Measurements from ENCODE around the gene MYOM3. TPM values are rescaled to one million over a fixed set of nuclear protein-coding genes. Genes with fewer than 3 reads are reported as not detected.

The MYOM3 gene
- total RNA-seq, 2 donors from 2014 or later: not detected

DNA sequence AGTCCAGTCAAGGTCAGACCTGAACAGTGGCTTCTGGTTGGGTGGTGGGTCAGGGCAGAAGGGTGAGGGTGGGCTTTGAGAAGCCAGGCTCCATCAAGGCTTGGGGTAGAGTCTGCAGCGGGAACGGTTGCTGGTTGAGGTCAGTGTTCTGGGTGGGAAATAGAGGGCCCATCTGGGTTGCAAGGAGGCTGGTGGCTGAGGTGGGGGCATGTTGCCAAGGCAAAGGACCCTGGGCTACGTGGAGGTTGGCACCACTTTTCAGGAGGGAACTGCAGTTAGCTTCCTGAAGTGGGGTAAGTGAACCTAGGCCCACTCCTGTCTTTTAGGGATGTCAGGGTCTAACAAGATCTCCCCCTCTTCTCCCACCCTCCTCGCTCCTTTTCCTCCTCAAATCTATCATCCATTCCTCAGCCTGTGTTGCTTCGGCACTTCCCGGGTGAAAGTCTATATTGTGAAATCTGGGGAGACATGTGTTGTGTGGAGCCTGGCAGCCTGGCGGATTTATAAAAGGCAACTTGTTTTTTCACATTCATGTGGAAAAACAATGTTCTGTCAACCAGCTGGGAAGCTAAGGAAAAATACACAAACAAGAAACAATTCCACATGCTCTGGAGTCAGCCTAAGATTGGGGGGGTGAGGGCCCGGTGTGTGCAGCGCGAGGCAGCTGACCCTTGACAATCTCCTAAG, 29.5 kb upstream of the MYOM3 start:
- H3K36me3 Mint-ChIP-seq: no peaks in the 10 kb centered on the region
- no peaks in the 10 kb centered on the region for H3K9me3 Mint-ChIP-seq
- DNase-seq (ENCODE audit: low spot score in 2 of 2) (no peak), ATAC-seq (no peak)
- no peak overlapping the region for H3K27ac Mint-ChIP-seq

GRCh38 chr1:24140741-24141181, 28.8 kb upstream of the MYOM3 start:
- ATAC-seq (no peak), DNase-seq (ENCODE audit: low spot score in 2 of 2) (no peak)
- H3K9me3 Mint-ChIP-seq: no peaks in the 10 kb centered on the region
- no peak overlapping the region for H3K27ac Mint-ChIP-seq
- H3K36me3 Mint-ChIP-seq: no peaks in the 10 kb centered on the region

GRCh38 chr1:24139841-24140425, 28.0 kb upstream of the MYOM3 start:
- Mint-ChIP-seq H3K27ac (no peak overlapping the region), H3K36me3 (no peaks in the 10 kb centered on the region), H3K9me3 (no peaks in the 10 kb centered on the region)
- DNase-seq (ENCODE audit: low spot score in 2 of 2): no peak
- ATAC-seq: no peak

GRCh38 chr1:24139222-24139489, 27.2 kb upstream of the MYOM3 start:
- no peaks in the 10 kb centered on the region for H3K36me3 Mint-ChIP-seq
- ATAC-seq (no peak), DNase-seq (ENCODE audit: low spot score in 2 of 2) (no peak)
- H3K27ac Mint-ChIP-seq: no peak overlapping the region
- no peaks in the 10 kb centered on the region for H3K9me3 Mint-ChIP-seq

DNA sequence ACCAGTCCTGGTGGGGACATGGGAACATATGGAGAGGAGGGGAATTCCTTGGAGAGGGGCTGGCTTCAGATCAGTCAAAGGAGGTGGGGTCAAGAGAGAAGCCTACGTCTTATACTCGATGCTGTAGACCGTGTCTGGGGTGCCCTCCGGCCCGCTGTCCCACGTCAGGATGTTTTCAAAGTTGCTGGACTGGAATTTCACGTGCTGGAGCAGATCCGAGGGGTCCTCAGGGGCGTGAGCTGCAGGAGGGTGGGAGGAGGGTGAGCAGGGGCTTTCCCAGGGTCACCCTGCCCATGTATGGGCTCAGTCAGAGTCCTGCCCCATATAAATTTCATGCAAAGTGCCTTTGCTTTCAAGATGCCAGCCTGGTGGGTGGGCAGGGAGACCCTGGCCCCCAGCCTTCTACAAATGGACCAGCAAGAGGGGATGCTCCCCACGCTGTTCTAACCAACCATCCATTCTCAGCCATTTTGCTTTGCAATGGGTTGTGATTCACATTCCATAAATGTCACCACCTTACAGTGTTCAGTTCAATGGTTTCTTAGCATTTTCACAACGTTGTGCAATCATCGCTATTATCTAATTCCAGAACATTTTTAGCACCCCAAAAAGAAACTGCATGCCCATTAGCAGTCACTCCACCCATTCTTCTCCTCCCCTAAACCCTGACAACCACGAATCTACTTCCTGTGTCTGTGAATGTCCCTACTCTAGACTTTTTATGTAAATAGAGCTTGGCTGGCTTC, 26.7 kb upstream of the MYOM3 start:
- ATAC-seq (no peak), DNase-seq (ENCODE audit: low spot score in 2 of 2) (no peak)
- no peaks in the 10 kb centered on the region for H3K36me3 Mint-ChIP-seq
- no peak overlapping the region for H3K27ac Mint-ChIP-seq
- H3K9me3 Mint-ChIP-seq: no peaks in the 10 kb centered on the region

- Mint-ChIP-seq H3K27ac (no peak overlapping the region), H3K9me3 (no peaks in the 10 kb centered on the region), H3K36me3 (no peaks in the 10 kb centered on the region)
- DNase-seq (ENCODE audit: low spot score in 2 of 2) (no peak), ATAC-seq (no peak)
These were observed 25.1 kb upstream of the MYOM3 start for GRCh38 chr1:24136956-24137539.

- DNase-seq (ENCODE audit: low spot score in 2 of 2): no peak
- ATAC-seq: no peak
- Mint-ChIP-seq H3K27ac (no peak overlapping the region), H3K36me3 (no peaks in the 10 kb centered on the region), H3K9me3 (no peaks in the 10 kb centered on the region)
These were observed 22.4 kb upstream of the MYOM3 start for GRCh38 chr1:24134376-24134775.

- peaks cover 0 to 5% of the 10 kb centered on the region in 2 donors for H3K9me3 Mint-ChIP-seq
- no peaks in the 10 kb centered on the region for H3K36me3 Mint-ChIP-seq
- no peak overlapping the region for H3K27ac Mint-ChIP-seq
- DNase-seq (ENCODE audit: low spot score in 2 of 2) (no peak), ATAC-seq (no peak)
These were observed 21.9 kb upstream of the MYOM3 start for GRCh38 chr1:24133819-24134218.

DNA sequence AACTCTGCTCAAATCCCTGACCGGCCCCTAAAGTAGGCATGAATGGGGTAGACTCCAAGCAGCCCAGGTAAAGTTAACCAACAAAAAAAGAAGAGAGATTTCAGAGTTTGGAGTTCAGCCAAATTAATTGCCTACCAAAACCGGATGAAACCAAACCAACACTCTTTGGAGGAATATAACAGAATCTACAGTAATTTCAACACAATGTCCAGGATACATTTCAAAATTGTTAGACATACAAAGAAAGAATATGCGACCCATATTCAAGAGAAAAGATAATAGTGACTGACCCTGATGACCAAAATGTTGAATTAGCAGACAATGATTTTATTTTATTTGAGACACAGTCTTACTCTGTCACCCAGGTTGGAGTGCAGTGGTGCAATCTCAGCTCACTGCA, 18.4 kb upstream of the MYOM3 start:
- no peak overlapping the region for H3K27ac Mint-ChIP-seq
- H3K9me3 Mint-ChIP-seq: peaks cover 0 to 8% of the 10 kb centered on the region in 2 donors
- ATAC-seq (no peak), DNase-seq (ENCODE audit: low spot score in 2 of 2) (no peak)
- no peaks in the 10 kb centered on the region for H3K36me3 Mint-ChIP-seq

GRCh38 chr1:24127801-24128363, 15.9 kb upstream of the MYOM3 start:
- peaks cover 0 to 8% of the 10 kb centered on the region in 2 donors for H3K9me3 Mint-ChIP-seq
- DNase-seq (ENCODE audit: low spot score in 2 of 2) (no peak), ATAC-seq (no peak)
- no peak overlapping the region for H3K27ac Mint-ChIP-seq
- H3K36me3 Mint-ChIP-seq: no peaks in the 10 kb centered on the region

GRCh38 chr1:24127134-24127800, 15.3 kb upstream of the MYOM3 start:
- ATAC-seq: no peak
- Mint-ChIP-seq H3K36me3 (no peaks in the 10 kb centered on the region), H3K9me3 (peaks cover 0 to 8% of the 10 kb centered on the region in 2 donors), H3K27ac (no peak overlapping the region)
- DNase-seq (ENCODE audit: low spot score in 2 of 2): no peak

- Mint-ChIP-seq H3K27ac (no peak overlapping the region), H3K36me3 (no peaks in the 10 kb centered on the region), H3K9me3 (peaks cover 0 to 8% of the 10 kb centered on the region in 2 donors)
- no peak for DNase-seq (ENCODE audit: low spot score in 2 of 2)
- no peak for ATAC-seq
These were observed 14.7 kb upstream of the MYOM3 start for GRCh38 chr1:24126672-24127023.

DNA sequence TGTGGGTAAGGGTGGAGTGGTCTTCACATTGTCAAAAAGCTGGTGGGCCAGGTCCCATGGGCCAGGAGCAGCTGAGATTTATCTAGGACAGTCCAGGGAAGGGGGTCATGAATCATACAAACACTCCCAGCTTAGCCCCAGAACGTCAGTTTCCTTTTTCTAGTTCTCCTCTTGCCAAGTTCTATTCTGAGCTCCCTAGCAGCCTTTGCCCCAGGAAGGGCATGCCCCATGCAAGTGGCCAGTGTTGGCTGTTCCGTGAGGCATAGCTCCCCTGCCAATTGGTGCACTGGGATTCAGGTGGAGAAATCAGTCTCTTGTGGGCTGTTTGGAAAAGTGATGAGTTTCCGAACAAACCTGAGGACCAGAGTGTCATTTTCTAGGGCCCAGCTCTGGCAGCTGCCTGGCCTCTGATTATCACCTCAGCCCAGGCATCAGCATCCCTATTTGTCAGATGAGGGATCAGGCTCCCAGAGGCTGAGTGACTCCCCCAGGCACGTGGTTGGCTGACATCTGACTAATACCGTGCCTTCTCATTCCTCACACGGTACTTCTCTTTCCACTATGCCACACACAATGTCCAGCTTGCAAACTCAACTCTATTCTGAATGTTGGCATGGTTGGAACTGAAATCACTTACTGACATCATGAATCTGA, 14.2 kb upstream of the MYOM3 start:
- H3K9me3 Mint-ChIP-seq: peaks cover 0 to 8% of the 10 kb centered on the region in 2 donors
- H3K36me3 Mint-ChIP-seq: no peaks in the 10 kb centered on the region
- ATAC-seq: peak in 1 of 2 donors; percentile 59
- no peak for DNase-seq (ENCODE audit: low spot score in 2 of 2)
- H3K27ac Mint-ChIP-seq: no peak overlapping the region

GRCh38 chr1:24125456-24125855, 13.5 kb upstream of the MYOM3 start:
- Mint-ChIP-seq H3K27ac (no peak overlapping the region), H3K36me3 (no peaks in the 10 kb centered on the region), H3K9me3 (peaks cover 0 to 8% of the 10 kb centered on the region in 2 donors)
- DNase-seq (ENCODE audit: low spot score in 2 of 2) (no peak), ATAC-seq (no peak)

DNA sequence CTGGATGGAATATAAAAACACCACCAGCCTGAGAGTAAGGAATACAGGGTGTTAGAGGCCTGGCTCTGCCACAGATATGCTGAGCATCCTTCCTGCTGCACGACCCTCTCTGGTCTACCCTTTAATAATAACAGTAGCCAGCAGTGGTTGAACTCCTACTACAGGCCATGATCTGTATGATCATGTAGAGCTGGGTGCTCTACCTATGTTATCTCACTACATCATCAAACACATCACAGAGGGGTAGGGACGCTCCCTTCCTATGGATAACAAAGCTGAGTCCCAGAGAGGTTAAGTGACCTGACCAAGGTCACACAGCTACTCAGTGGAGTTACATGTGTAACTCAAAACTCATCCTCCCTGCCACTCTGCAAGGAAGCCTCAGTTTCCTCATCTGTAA, 13.0 kb upstream of the MYOM3 start:
- no peak for DNase-seq (ENCODE audit: low spot score in 2 of 2)
- Mint-ChIP-seq H3K36me3 (no peaks in the 10 kb centered on the region), H3K27ac (no peak overlapping the region), H3K9me3 (peaks cover 0 to 8% of the 10 kb centered on the region in 2 donors)
- no peak for ATAC-seq

DNA sequence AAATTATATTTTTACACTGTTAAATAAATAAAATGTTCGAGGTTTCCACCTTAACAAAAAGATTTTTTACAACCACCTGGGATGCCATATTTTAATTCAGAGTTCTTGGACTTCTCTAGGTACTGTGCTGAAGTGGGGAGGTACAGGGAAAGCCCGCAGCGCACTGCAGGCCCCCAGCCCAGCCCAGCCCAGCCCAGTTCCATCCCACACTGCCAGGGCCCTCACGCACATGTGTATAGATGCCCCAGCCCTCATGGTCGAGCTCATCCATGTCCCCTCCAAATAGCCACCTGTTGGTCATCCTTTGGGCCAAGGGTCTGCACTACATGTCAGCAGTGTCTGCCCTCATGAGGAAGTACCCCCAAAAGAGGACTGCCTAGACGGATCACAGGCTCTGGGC, 11.7 kb upstream of the MYOM3 start:
- H3K36me3 Mint-ChIP-seq: no peaks in the 10 kb centered on the region
- DNase-seq (ENCODE audit: low spot score in 2 of 2): no peak
- H3K27ac Mint-ChIP-seq: no peak overlapping the region
- H3K9me3 Mint-ChIP-seq: peaks cover 0 to under 1% of the 10 kb centered on the region in 2 donors
- ATAC-seq: no peak

All from activated naive CD4-positive, alpha-beta T cell treated with anti-CD3 and anti-CD28 coated beads, Interleukin-2, amount 50 U/mL, for 72 hours (primary cell).